ENCODE results near the gene LRRC28.

The LRRC28 gene

DNA sequence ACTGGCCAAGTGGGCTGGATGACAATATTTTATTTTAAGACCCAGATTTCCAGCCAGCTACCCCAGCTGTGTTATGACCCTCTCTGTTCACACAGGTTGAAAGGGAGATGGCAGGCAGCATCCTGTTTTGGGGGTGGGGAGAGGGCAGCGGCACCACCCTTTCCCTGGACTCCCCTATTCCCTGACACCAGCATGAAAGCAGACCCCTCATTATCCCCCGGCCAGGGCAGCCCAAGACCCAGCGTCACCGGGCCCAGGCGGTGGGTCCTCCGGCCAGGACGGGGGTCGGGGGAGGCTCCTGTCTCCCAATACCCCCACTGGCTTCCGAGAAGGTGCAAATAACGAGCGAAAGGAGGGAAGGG is 186.9 kb downstream of the LRRC28 start:
- DNase-seq, result peak; percentile 1
- H3K9me3 ChIP-seq (ENCODE audit: severe bottlenecking), result no peaks in the 10 kb centered on the region
- no peaks in the 10 kb centered on the region for H3K27me3 ChIP-seq (ENCODE audit: insufficient read depth, low read depth, severe bottlenecking)
- TF ChIP-seq, protein P1, sequence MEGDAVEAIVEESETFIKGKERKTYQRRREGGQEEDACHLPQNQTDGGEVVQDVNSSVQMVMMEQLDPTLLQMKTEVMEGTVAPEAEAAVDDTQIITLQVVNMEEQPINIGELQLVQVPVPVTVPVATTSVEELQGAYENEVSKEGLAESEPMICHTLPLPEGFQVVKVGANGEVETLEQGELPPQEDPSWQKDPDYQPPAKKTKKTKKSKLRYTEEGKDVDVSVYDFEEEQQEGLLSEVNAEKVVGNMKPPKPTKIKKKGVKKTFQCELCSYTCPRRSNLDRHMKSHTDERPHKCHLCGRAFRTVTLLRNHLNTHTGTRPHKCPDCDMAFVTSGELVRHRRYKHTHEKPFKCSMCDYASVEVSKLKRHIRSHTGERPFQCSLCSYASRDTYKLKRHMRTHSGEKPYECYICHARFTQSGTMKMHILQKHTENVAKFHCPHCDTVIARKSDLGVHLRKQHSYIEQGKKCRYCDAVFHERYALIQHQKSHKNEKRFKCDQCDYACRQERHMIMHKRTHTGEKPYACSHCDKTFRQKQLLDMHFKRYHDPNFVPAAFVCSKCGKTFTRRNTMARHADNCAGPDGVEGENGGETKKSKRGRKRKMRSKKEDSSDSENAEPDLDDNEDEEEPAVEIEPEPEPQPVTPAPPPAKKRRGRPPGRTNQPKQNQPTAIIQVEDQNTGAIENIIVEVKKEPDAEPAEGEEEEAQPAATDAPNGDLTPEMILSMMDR (IDR thresholded peaks at IDR 0.05; ENCODE audit: low read depth, low read length), result no peak
- H3K27ac ChIP-seq, result no peak overlapping the region
- H3K36me3 ChIP-seq, result no peaks in the 10 kb centered on the region
- H3K4me3 ChIP-seq (ENCODE audit: low read depth, low read length), result no peak overlapping the region

DNA sequence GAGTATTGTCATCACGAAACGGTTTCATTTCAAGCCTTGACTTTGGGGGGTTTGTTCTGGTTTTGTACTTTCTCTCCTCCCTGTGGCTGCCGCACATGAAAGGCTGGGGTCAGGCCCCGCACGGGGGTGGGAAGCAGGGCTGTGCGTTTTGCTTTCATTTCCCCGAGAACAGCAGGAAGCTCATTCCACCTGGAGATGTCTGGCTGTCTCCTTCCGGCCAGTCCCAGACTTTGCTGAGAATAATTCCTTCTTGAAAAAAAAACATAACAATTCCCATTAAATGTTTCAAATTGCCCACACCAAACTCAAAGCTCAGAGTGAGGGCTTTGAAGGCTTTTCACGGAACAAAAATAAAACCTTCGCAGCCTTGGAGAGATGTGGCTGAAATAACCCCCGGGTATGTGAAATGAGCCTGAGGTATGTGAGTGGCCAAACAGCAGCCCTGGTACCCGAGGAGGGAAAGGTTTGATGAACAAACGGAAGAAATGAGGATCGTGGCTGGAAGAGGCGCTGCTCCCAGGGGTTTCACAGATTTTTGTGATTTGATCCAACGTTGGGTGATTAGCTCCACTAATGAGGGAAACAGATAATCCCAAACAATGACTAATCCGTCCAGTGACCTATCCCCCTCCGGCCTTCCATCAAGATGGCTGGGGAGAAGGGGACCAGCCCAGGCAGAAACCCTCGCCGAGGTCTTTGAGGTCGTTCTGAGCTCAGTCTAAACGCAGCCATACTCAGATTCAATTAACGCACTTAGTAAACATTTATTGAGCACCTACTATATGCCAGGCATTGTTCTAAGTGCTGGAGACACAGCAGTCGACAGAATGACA is 187.6 kb downstream of the LRRC28 start:
- H3K9me3 ChIP-seq (ENCODE audit: severe bottlenecking), result no peaks in the 10 kb centered on the region
- no peaks in the 10 kb centered on the region for H3K36me3 ChIP-seq
- H3K27me3 ChIP-seq (ENCODE audit: insufficient read depth, low read depth, severe bottlenecking), result no peaks in the 10 kb centered on the region
- TF ChIP-seq, protein P1 (IDR thresholded peaks at IDR 0.05; ENCODE audit: low read depth, low read length), result no peak
- no peak overlapping the region for H3K4me3 ChIP-seq (ENCODE audit: low read depth, low read length)
- DNase-seq, result peak; percentile 18
- H3K27ac ChIP-seq, result no peak overlapping the region

DNA sequence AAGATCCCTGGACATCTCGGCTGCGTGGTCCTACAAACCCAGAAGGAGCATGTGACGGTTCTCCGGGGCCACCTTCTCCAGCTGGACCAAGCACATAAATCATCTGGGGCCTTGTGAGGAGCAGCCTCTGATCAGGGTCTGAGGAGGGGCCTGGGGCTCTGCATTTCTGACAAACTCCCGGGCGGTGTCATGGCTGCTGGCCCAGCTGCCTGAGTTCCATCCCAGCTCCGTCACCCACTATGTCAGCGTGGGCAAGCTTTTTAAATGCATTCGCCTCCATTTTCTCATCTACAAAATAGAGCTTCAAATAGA is 188.2 kb downstream of the LRRC28 start:
- H3K27ac ChIP-seq, result no peak overlapping the region
- H3K36me3 ChIP-seq, result no peaks in the 10 kb centered on the region
- TF ChIP-seq, protein P1 (IDR thresholded peaks at IDR 0.05; ENCODE audit: low read depth, low read length), result no peak

DNA sequence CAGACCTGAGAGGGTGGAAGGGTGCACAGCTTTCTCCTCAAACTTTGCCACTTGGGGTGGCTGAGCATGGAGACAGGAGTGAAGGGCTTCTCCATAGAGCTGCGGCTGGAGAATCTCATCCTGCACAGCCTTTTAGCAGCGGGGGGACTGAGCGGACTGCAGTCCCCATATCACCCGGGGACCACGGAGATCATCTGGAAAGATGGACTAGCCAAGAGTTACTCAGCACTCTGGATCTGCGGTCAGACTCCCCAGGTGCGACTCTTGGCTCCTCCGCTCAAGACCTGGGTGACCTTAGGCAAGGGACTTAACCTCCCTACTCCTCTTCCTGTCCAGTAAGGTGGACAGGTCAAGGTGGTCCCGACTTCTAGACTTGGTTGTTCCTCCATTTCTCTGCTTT is 188.7 kb downstream of the LRRC28 start:
- TF ChIP-seq, protein P1 (IDR thresholded peaks at IDR 0.05; ENCODE audit: low read depth, low read length), result no peak
- Histone ChIP-seq H3K27me3 (ENCODE audit: insufficient read depth, low read depth, severe bottlenecking) (no peaks in the 10 kb centered on the region), H3K4me3 (ENCODE audit: low read depth, low read length) (no peak overlapping the region), H3K9me3 (ENCODE audit: severe bottlenecking) (no peaks in the 10 kb centered on the region), H3K36me3 (no peaks in the 10 kb centered on the region), H3K27ac (no peak overlapping the region)
- DNase-seq, result peak; percentile 4

More for the DNA sequence above, 188.2 kb downstream of the LRRC28 start:
- no peaks in the 10 kb centered on the region for H3K9me3 ChIP-seq (ENCODE audit: severe bottlenecking)
- no peak overlapping the region for H3K4me3 ChIP-seq (ENCODE audit: low read depth, low read length)
- H3K27me3 ChIP-seq (ENCODE audit: insufficient read depth, low read depth, severe bottlenecking), result no peaks in the 10 kb centered on the region
- DNase-seq, result peak; percentile 1

All from WERI-Rb-1 (cell line).